ENCODE measurements around the gene MT1H. TPM values are rescaled to one million over a fixed set of nuclear protein-coding genes. Genes with fewer than 3 reads are reported as not detected.
A peak's percentile ranks its signal among the peaks of the same experiment; 100 is the strongest.

MT1H gene
- total RNA-seq, 4 donors from 2014 or later, result 45.4 to 179 (median 62.8) TPM; not detected in 1

DNA sequence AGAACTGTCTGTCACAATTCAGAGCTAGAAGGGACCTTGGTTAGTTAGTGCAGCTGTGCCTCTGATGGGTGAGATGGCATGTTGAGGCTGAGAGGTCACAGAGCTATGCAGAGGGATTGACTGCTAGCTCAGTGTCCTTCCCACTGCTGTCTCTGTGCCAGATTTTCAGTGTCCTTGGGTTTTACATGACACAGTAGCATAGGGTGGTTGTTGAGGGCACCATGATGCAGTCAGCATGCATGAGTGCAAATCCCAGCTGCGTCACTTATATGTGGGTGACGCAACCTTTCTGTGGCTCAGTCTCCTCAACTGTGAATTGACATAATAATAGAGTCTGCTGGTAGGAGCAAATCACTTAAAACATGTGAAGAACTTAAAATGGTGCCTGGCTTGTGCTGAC is 28.4 kb upstream of the MT1H start:
- Histone ChIP-seq H3K27me3 (no peaks in the 10 kb centered on the region), H3K4me3 (replicated peaks in 1 of 3) (no peak overlapping the region), H3K36me3 (no peaks in the 10 kb centered on the region), H3K4me1 (peaks cover 11 to 33% of the 10 kb centered on the region in 2 donors), H3K27ac (no peak overlapping the region), H3K9me3 (no peaks in the 10 kb centered on the region)
- WGBS, 2 donors, result 100% methylated on average over 2 of the region's 2 CpGs
- DNase-seq, result no peak
- intact Hi-C loops (cut with DNase I), result no loop called here
- TF ChIP-seq, protein P1, sequence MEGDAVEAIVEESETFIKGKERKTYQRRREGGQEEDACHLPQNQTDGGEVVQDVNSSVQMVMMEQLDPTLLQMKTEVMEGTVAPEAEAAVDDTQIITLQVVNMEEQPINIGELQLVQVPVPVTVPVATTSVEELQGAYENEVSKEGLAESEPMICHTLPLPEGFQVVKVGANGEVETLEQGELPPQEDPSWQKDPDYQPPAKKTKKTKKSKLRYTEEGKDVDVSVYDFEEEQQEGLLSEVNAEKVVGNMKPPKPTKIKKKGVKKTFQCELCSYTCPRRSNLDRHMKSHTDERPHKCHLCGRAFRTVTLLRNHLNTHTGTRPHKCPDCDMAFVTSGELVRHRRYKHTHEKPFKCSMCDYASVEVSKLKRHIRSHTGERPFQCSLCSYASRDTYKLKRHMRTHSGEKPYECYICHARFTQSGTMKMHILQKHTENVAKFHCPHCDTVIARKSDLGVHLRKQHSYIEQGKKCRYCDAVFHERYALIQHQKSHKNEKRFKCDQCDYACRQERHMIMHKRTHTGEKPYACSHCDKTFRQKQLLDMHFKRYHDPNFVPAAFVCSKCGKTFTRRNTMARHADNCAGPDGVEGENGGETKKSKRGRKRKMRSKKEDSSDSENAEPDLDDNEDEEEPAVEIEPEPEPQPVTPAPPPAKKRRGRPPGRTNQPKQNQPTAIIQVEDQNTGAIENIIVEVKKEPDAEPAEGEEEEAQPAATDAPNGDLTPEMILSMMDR (IDR thresholded peaks at IDR 0.05), result no peak
- no peak for TF ChIP-seq POLR2A (IDR thresholded peaks at IDR 0.05)

DNA sequence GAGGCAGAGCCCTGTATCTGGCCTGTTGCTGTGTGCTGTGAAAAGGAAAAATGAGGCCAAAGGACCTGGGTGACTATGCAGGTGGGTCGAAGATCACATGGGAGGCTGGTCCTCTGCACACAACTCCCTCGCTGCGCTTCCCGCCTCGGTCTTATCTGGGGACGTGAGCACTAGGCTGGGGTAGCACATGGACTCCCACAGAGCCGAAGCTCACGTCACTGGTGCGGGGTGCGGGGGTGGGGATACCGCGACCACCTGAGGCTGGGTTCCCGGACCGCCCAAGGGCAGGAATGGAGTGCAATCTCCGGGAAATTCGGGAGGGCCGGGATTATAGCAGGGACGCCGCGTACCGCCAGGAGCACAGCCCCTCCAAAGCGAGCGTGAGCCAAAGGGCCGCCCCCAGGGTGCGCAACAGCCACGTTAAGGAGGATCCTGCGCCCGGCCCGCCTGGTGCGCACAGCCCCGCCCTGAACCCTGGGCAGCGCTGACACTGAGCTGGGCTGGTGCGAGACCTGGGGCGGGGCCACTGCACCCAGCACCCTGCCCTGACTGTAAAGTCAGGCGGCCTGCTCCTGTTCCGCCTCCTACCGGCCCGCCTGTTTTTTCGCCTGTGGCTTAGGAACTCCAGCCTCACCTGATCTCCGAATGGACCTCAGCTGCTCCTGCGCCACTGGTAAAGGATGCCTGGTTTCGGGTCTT is 26.4 kb upstream of the MT1H start:
- WGBS, 2 donors, result 11% methylated on average over 12 to 18 of the region's 42 CpGs
- H3K27ac ChIP-seq, result peak overlapping the region in 2 of 3 donors; percentile 6 to 66
- no peaks in the 10 kb centered on the region for H3K36me3 ChIP-seq
- peak; percentile 32 to 72 for TF ChIP-seq POLR2A (IDR thresholded peaks at IDR 0.05)
- TF ChIP-seq, protein P1 (IDR thresholded peaks at IDR 0.05), result peak in 5 of 6 experiments; percentile 15 to 67 (median 60)
- H3K4me3 ChIP-seq (replicated peaks in 1 of 3), result peak overlapping the region in 1 of 3 donors; percentile 22
- H3K27me3 ChIP-seq, result no peaks in the 10 kb centered on the region
- H3K9me3 ChIP-seq, result no peaks in the 10 kb centered on the region
- peak; percentile 90 to 91 for DNase-seq
- intact Hi-C loops (cut with DNase I), result no loop called here
- H3K4me1 ChIP-seq, result peaks cover 11 to 26% of the 10 kb centered on the region in 2 donors

DNA sequence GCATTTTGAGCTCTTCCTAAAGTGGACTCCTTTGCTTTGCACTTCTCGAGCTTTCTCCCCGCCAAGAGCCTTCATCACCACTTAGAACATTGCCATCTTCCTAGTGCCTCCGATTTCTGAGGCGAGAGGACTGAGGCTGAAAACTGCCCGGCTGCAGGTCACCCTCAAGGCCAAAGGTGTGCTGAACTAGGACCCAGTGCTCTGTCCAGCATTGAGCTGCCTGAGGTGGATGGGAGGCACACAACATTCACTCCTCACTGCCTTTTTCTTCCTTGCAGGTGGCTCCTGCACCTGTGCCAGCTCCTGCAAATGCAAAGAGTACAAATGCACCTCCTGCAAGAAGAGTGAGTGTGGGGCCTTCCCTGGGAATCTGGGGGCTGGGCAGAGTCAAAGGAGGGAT is 25.8 kb upstream of the MT1H start:
- 37 to 49% methylated on average over 4 to 5 of the region's 5 CpGs for WGBS, 2 donors
- intact Hi-C loops (cut with DNase I), result no loop called here
- no peaks in the 10 kb centered on the region for H3K27me3 ChIP-seq

DNA sequence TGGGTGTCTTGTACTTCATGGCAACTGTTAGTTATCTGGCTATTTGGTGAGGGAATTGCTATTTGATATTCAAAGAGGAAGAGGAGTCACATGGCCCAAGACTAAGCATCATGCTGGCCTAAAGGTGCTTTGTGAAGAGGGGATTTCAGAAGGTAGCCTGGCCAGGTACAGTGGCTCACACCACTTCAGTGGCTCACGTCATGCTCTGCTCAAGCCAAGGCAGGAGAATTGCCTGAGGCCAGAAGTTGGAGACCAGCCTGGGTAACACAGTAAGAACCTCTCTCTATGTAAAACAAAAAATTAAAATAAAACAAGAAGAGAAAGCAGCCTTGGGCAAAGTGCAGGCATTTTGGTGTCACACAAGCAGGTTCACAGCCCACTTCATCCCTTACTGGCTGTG is 24.3 kb upstream of the MT1H start:
- Histone ChIP-seq H3K4me1 (peaks cover 7 to 17% of the 10 kb centered on the region in 2 donors), H3K27ac (no peak overlapping the region), H3K27me3 (no peaks in the 10 kb centered on the region), H3K36me3 (no peaks in the 10 kb centered on the region), H3K4me3 (replicated peaks in 1 of 3) (no peak overlapping the region), H3K9me3 (no peaks in the 10 kb centered on the region)
- no peak for TF ChIP-seq POLR2A (IDR thresholded peaks at IDR 0.05)
- TF ChIP-seq, protein P1 (IDR thresholded peaks at IDR 0.05), result no peak
- no peak for DNase-seq
- intact Hi-C loops (cut with DNase I), result no loop called here
- 95 to 96% methylated on average over 1 of the region's 1 CpG for WGBS, 2 donors

More for the DNA sequence above, 25.8 kb upstream of the MT1H start:
- DNase-seq, result no peak
- H3K36me3 ChIP-seq, result no peaks in the 10 kb centered on the region
- peak overlapping the region in 2 of 3 donors; percentile 6 to 66 for H3K27ac ChIP-seq
- H3K4me3 ChIP-seq (replicated peaks in 1 of 3), result peak overlapping the region in 1 of 3 donors; percentile 22
- TF ChIP-seq, protein P1 (IDR thresholded peaks at IDR 0.05), result no peak
- no peak for TF ChIP-seq POLR2A (IDR thresholded peaks at IDR 0.05)
- no peaks in the 10 kb centered on the region for H3K9me3 ChIP-seq
- peaks cover 7 to 20% of the 10 kb centered on the region in 2 donors for H3K4me1 ChIP-seq

DNA sequence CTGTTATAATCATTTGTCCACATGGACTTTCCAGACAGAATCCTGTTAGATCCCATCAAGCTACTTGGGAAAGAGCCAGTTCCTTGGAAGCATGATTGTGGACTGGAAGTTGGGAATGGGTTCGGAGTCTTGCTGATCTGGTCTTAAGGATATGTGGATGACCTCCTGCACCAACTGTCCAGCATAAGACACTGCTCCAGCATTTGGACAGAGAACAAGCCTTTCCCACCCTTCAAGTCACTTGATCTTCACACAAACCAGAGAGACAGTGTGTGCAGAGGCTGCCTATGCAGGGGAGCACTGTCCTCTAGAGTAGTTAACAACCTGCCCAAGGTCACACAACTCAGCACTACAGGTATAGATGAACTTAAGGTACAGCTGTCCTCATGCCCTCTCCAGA is 23.8 kb upstream of the MT1H start:
- intact Hi-C loops (cut with DNase I), result no loop called here
- WGBS, 2 donors, result 0% methylated on average over 1 of the region's 1 CpG
- peaks cover 7 to 17% of the 10 kb centered on the region in 2 donors for H3K4me1 ChIP-seq
- no peaks in the 10 kb centered on the region for H3K36me3 ChIP-seq
- H3K9me3 ChIP-seq, result no peaks in the 10 kb centered on the region
- no peaks in the 10 kb centered on the region for H3K27me3 ChIP-seq
- no peak overlapping the region for H3K4me3 ChIP-seq (replicated peaks in 1 of 3)
- TF ChIP-seq, protein P1 (IDR thresholded peaks at IDR 0.05), result no peak
- TF ChIP-seq POLR2A (IDR thresholded peaks at IDR 0.05), result no peak
- no peak for DNase-seq
- H3K27ac ChIP-seq, result no peak overlapping the region
